ENCODE data around the gene TP53.
"Not testable (repeated sequence)": the region's sequence is repeated elsewhere in the genome, so short reads cannot be mapped to it uniquely, and the experiment has no call there.

TP53 gene

GRCh38 chr17:7654832-7655540, 32.3 kb downstream of the TP53 start:
- peaks cover 12% of the 10 kb centered on the region for H3K27me3 Mint-ChIP-seq
- H3K4me3 Mint-ChIP-seq, result no peak overlapping the region
- H3K27ac Mint-ChIP-seq, result no peak overlapping the region
- H3K4me1 Mint-ChIP-seq, result peaks cover 13% of the 10 kb centered on the region
- H3K9me3 Mint-ChIP-seq, result no peaks in the 10 kb centered on the region
- no peaks in the 10 kb centered on the region for H3K36me3 Mint-ChIP-seq

- Mint-ChIP-seq H3K4me3 (peak overlapping the region; percentile 52), H3K4me1 (peaks cover 16% of the 10 kb centered on the region), H3K27ac (no peak overlapping the region), H3K27me3 (peaks cover 20% of the 10 kb centered on the region), H3K36me3 (no peaks in the 10 kb centered on the region), H3K9me3 (no peaks in the 10 kb centered on the region)
Measured at GRCh38 chr17:7652388-7653356, 34.6 kb downstream of the TP53 start.

GRCh38 chr17:7651665-7652387, 35.5 kb downstream of the TP53 start:
- Mint-ChIP-seq H3K27me3 (peaks cover 20% of the 10 kb centered on the region), H3K4me1 (peaks cover 16% of the 10 kb centered on the region), H3K4me3 (peak overlapping the region; percentile 52), H3K9me3 (no peaks in the 10 kb centered on the region), H3K36me3 (no peaks in the 10 kb centered on the region), H3K27ac (no peak overlapping the region)

GRCh38 chr17:7651097-7651664, 36.1 kb downstream of the TP53 start:
- Mint-ChIP-seq H3K36me3 (no peaks in the 10 kb centered on the region), H3K4me3 (peak overlapping the region; percentile 78), H3K27me3 (peaks cover 20% of the 10 kb centered on the region), H3K9me3 (no peaks in the 10 kb centered on the region), H3K4me1 (peaks cover 16% of the 10 kb centered on the region), H3K27ac (no peak overlapping the region)

- peaks cover 16% of the 10 kb centered on the region for H3K4me1 Mint-ChIP-seq
- no peaks in the 10 kb centered on the region for H3K9me3 Mint-ChIP-seq
- no peak within 1 kb of the TSS for H3K27ac Mint-ChIP-seq
- H3K4me3 Mint-ChIP-seq, result peak within 1 kb of the TSS; percentile 90
- H3K36me3 Mint-ChIP-seq, result no peaks in the 10 kb centered on the region
- peaks cover 20% of the 10 kb centered on the region for H3K27me3 Mint-ChIP-seq
Measured at GRCh38 chr17:7650509-7651096, 36.7 kb downstream of the TP53 start, which contains the start of gene ATP1B2. TSS of gene ATP1B2 (plus strand) at chr17:7650926. CDS start at chr17:7651519, 593 bp downstream.

GRCh38 chr17:7647018-7647417, 40.3 kb downstream of the TP53 start:
- H3K27me3 Mint-ChIP-seq, result peaks cover 17% of the 10 kb centered on the region
- no peaks in the 10 kb centered on the region for H3K36me3 Mint-ChIP-seq
- peaks cover 16% of the 10 kb centered on the region for H3K4me1 Mint-ChIP-seq
- H3K4me3 Mint-ChIP-seq, result no peak overlapping the region
- no peak overlapping the region for H3K27ac Mint-ChIP-seq
- H3K9me3 Mint-ChIP-seq, result no peaks in the 10 kb centered on the region

- Mint-ChIP-seq H3K36me3 (no peaks in the 10 kb centered on the region), H3K4me3 (no peak overlapping the region), H3K9me3 (no peaks in the 10 kb centered on the region), H3K27ac (no peak overlapping the region), H3K4me1 (peaks cover 16% of the 10 kb centered on the region), H3K27me3 (peaks cover 16% of the 10 kb centered on the region)
Measured at GRCh38 chr17:7646457-7646856, 40.8 kb downstream of the TP53 start.

GRCh38 chr17:7644775-7645174, 42.5 kb downstream of the TP53 start:
- Mint-ChIP-seq H3K4me1 (peaks cover under 1% of the 10 kb centered on the region), H3K9me3 (no peaks in the 10 kb centered on the region), H3K4me3 (no peak overlapping the region), H3K27me3 (peaks cover 5% of the 10 kb centered on the region), H3K27ac (no peak overlapping the region), H3K36me3 (no peaks in the 10 kb centered on the region)

GRCh38 chr17:7641635-7642034, 45.7 kb downstream of the TP53 start:
- H3K4me3 Mint-ChIP-seq, H3K27ac Mint-ChIP-seq, H3K4me1 Mint-ChIP-seq, H3K36me3 Mint-ChIP-seq, H3K27me3 Mint-ChIP-seq, H3K9me3 Mint-ChIP-seq: not testable (repeated sequence)

GRCh38 chr17:7640783-7641182, 46.5 kb downstream of the TP53 start:
- Mint-ChIP-seq H3K27me3 (no peaks in the 10 kb centered on the region), H3K4me1 (no peaks in the 10 kb centered on the region), H3K27ac (no peak overlapping the region)

GRCh38 chr17:7636163-7636562, 51.1 kb downstream of the TP53 start:
- Mint-ChIP-seq H3K4me1 (no peaks in the 10 kb centered on the region), H3K27ac (no peak overlapping the region), H3K4me3 (no peak overlapping the region), H3K36me3 (no peaks in the 10 kb centered on the region), H3K27me3 (no peaks in the 10 kb centered on the region), H3K9me3 (no peaks in the 10 kb centered on the region)

More at GRCh38 chr17:7640783-7641182, 46.5 kb downstream of the TP53 start:
- Mint-ChIP-seq H3K36me3 (no peaks in the 10 kb centered on the region), H3K4me3 (no peak overlapping the region), H3K9me3 (no peaks in the 10 kb centered on the region)

GRCh38 chr17:7634384-7634783, 52.9 kb downstream of the TP53 start:
- no peak overlapping the region for H3K27ac Mint-ChIP-seq
- no peaks in the 10 kb centered on the region for H3K36me3 Mint-ChIP-seq
- H3K9me3 Mint-ChIP-seq, result no peaks in the 10 kb centered on the region
- no peak overlapping the region for H3K4me3 Mint-ChIP-seq
- H3K4me1 Mint-ChIP-seq, result no peaks in the 10 kb centered on the region
- H3K27me3 Mint-ChIP-seq, result no peaks in the 10 kb centered on the region

- no peak overlapping the region for H3K27ac Mint-ChIP-seq
- no peaks in the 10 kb centered on the region for H3K27me3 Mint-ChIP-seq
- H3K9me3 Mint-ChIP-seq, result no peaks in the 10 kb centered on the region
- H3K4me3 Mint-ChIP-seq, result no peak overlapping the region
- H3K4me1 Mint-ChIP-seq, result peaks cover 3% of the 10 kb centered on the region
- no peaks in the 10 kb centered on the region for H3K36me3 Mint-ChIP-seq
Measured at GRCh38 chr17:7633093-7633492, 54.2 kb downstream of the TP53 start.

GRCh38 chr17:7632492-7632894, 54.8 kb downstream of the TP53 start:
- Mint-ChIP-seq H3K4me1 (peaks cover 3% of the 10 kb centered on the region), H3K27ac (no peak overlapping the region), H3K9me3 (no peaks in the 10 kb centered on the region), H3K4me3 (no peak overlapping the region), H3K27me3 (no peaks in the 10 kb centered on the region), H3K36me3 (no peaks in the 10 kb centered on the region)

All from activated naive CD4-positive, alpha-beta T cell treated with anti-CD3 and anti-CD28 coated beads, Interleukin-2, amount 50 U/mL, for 24 hours (primary cell).